ENCODE results near the gene C1orf52. TPM values are rescaled to one million over a fixed set of nuclear protein-coding genes. Genes with fewer than 3 reads are reported as not detected.

The C1orf52 gene
- total RNA-seq, 1 experiment from 2014 or later: 44.5 TPM

DNA sequence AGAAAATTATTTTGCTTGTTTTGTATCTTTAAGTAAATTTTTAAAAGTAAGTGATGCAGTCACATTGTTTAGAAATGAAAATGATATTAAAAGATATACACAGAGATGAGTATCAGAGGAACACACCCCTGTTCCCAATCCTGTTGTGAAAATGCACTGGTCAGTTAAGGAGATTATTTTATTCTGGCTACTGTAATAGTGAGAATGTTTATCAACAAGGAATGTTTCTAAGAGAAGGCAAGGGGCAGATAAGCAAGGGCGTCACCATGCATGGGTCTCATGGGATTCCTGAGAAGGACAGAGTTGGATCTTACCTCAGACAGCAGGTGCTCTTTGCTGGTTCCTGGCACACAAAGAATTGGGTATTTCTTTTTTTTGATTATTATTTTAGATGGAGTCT lies 21.8 kb downstream of the C1orf52 start (continued):
- TF ChIP-seq, protein P1, sequence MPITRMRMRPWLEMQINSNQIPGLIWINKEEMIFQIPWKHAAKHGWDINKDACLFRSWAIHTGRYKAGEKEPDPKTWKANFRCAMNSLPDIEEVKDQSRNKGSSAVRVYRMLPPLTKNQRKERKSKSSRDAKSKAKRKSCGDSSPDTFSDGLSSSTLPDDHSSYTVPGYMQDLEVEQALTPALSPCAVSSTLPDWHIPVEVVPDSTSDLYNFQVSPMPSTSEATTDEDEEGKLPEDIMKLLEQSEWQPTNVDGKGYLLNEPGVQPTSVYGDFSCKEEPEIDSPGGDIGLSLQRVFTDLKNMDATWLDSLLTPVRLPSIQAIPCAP (CRISPR knock-in tag; IDR thresholded peaks at IDR 0.05): no peak
- TF ChIP-seq ATF1 (CRISPR knock-in tag; IDR thresholded peaks at IDR 0.05) (no peak), ZNF219 (CRISPR knock-in tag; IDR thresholded peaks at IDR 0.05; ENCODE audit: borderline replicate concordance) (no peak)

DNA sequence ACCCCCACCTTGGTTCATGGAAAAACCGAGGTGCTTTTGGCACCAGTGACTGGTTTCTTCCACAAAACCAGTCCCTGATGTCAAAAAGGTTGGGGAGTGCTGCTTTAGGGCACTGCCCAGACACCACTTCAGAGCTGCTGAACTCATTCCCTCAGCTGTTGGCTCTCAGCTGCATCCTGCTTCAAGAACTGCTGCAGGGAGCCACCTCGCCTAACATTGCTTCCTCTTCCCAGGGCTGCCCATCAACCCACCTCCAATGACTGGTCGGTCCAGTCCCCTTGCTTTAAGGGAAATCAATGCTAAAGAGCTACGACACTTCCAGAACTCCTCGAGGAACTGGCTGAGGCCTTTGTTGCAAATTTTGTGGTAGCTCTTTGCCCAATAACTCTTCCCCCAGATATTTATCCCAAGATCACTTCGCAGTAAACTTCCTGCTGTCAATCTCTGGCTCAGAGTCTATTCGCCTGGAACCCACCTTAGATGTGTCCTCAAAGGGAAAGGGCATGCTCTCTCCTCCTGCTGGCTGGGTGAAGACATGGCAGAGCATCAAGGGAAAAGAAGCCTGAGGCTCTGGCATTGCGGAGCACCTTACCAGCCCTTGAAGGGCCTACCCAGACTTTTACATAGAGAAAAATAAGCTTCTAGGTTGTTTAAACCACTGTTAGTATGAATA lies 29.0 kb downstream of the C1orf52 start:
- peak; percentile 98 for ATAC-seq
- Mint-ChIP-seq H3K4me1 (peaks cover 28% of the 10 kb centered on the region), H3K4me3 (no peak overlapping the region), H3K27ac (no peak overlapping the region), H3K36me3 (no peaks in the 10 kb centered on the region), H3K27me3 (ENCODE audit: low read depth) (no peaks in the 10 kb centered on the region), H3K9me3 (0 out of 2 replicates have a peak, but pooled peaks cover 3% of the 10 kb centered on the region)
- DNase-seq (ENCODE audit: low spot score): peak; percentile 25
- CTCF ChIA-PET: interaction anchor here (0.6 to 2.7 kb wide), 9 partner anchors 10 to 286 kb away, joined by 3 to 15 read pairs (median 5); partner anchors contain the start of gene C1orf52
- POLR2A ChIA-PET: interaction anchor here (0.6 kb wide), 1 partner anchor 638 kb away, joined by 3 read pairs; no protein-coding TSS in a partner anchor
- TF ChIP-seq ATF1 (CRISPR knock-in tag; IDR thresholded peaks at IDR 0.05) (no peak), HMGA2 (CRISPR knock-in tag; IDR thresholded peaks at IDR 0.05) (no peak), EMX1 (CRISPR knock-in tag; IDR thresholded peaks at IDR 0.05) (no peak), ZNF423 (CRISPR knock-in tag; IDR thresholded peaks at IDR 0.05) (no peak), FOXK1 (CRISPR knock-in tag; IDR thresholded peaks at IDR 0.05) (no peak), ZNF263 (CRISPR knock-in tag; IDR thresholded peaks at IDR 0.05; ENCODE audit: low read depth) (no peak)
- TF ChIP-seq, protein P2, sequence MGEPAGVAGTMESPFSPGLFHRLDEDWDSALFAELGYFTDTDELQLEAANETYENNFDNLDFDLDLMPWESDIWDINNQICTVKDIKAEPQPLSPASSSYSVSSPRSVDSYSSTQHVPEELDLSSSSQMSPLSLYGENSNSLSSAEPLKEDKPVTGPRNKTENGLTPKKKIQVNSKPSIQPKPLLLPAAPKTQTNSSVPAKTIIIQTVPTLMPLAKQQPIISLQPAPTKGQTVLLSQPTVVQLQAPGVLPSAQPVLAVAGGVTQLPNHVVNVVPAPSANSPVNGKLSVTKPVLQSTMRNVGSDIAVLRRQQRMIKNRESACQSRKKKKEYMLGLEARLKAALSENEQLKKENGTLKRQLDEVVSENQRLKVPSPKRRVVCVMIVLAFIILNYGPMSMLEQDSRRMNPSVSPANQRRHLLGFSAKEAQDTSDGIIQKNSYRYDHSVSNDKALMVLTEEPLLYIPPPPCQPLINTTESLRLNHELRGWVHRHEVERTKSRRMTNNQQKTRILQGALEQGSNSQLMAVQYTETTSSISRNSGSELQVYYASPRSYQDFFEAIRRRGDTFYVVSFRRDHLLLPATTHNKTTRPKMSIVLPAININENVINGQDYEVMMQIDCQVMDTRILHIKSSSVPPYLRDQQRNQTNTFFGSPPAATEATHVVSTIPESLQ (CRISPR knock-in tag; IDR thresholded peaks at IDR 0.05): no peak
- TF ChIP-seq, protein P3, sequence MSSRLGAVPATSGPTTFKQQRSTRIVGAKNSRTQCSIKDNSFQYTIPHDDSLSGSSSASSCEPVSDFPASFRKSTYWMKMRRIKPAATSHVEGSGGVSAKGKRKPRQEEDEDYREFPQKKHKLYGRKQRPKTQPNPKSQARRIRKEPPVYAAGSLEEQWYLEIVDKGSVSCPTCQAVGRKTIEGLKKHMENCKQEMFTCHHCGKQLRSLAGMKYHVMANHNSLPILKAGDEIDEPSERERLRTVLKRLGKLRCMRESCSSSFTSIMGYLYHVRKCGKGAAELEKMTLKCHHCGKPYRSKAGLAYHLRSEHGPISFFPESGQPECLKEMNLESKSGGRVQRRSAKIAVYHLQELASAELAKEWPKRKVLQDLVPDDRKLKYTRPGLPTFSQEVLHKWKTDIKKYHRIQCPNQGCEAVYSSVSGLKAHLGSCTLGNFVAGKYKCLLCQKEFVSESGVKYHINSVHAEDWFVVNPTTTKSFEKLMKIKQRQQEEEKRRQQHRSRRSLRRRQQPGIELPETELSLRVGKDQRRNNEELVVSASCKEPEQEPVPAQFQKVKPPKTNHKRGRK (CRISPR knock-in tag; IDR thresholded peaks at IDR 0.05; ENCODE audit: borderline replicate concordance): no peak
- TF ChIP-seq, protein P4, sequence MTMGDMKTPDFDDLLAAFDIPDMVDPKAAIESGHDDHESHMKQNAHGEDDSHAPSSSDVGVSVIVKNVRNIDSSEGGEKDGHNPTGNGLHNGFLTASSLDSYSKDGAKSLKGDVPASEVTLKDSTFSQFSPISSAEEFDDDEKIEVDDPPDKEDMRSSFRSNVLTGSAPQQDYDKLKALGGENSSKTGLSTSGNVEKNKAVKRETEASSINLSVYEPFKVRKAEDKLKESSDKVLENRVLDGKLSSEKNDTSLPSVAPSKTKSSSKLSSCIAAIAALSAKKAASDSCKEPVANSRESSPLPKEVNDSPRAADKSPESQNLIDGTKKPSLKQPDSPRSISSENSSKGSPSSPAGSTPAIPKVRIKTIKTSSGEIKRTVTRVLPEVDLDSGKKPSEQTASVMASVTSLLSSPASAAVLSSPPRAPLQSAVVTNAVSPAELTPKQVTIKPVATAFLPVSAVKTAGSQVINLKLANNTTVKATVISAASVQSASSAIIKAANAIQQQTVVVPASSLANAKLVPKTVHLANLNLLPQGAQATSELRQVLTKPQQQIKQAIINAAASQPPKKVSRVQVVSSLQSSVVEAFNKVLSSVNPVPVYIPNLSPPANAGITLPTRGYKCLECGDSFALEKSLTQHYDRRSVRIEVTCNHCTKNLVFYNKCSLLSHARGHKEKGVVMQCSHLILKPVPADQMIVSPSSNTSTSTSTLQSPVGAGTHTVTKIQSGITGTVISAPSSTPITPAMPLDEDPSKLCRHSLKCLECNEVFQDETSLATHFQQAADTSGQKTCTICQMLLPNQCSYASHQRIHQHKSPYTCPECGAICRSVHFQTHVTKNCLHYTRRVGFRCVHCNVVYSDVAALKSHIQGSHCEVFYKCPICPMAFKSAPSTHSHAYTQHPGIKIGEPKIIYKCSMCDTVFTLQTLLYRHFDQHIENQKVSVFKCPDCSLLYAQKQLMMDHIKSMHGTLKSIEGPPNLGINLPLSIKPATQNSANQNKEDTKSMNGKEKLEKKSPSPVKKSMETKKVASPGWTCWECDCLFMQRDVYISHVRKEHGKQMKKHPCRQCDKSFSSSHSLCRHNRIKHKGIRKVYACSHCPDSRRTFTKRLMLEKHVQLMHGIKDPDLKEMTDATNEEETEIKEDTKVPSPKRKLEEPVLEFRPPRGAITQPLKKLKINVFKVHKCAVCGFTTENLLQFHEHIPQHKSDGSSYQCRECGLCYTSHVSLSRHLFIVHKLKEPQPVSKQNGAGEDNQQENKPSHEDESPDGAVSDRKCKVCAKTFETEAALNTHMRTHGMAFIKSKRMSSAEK (CRISPR knock-in tag; IDR thresholded peaks at IDR 0.05; ENCODE audit: borderline replicate concordance): no peak
- TF ChIP-seq, protein P5, sequence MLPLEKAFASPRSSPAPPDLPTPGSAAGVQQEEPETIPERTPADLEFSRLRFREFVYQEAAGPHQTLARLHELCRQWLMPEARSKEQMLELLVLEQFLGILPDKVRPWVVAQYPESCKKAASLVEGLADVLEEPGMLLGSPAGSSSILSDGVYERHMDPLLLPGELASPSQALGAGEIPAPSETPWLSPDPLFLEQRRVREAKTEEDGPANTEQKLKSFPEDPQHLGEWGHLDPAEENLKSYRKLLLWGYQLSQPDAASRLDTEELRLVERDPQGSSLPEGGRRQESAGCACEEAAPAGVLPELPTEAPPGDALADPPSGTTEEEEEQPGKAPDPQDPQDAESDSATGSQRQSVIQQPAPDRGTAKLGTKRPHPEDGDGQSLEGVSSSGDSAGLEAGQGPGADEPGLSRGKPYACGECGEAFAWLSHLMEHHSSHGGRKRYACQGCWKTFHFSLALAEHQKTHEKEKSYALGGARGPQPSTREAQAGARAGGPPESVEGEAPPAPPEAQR (CRISPR knock-in tag; IDR thresholded peaks at IDR 0.05): no peak
- TF ChIP-seq, protein P6, sequence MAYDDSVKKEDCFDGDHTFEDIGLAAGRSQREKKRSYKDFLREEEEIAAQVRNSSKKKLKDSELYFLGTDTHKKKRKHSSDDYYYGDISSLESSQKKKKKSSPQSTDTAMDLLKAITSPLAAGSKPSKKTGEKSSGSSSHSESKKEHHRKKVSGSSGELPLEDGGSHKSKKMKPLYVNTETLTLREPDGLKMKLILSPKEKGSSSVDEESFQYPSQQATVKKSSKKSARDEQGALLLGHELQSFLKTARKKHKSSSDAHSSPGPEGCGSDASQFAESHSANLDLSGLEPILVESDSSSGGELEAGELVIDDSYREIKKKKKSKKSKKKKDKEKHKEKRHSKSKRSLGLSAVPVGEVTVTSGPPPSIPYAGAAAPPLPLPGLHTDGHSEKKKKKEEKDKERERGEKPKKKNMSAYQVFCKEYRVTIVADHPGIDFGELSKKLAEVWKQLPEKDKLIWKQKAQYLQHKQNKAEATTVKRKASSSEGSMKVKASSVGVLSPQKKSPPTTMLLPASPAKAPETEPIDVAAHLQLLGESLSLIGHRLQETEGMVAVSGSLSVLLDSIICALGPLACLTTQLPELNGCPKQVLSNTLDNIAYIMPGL (CRISPR knock-in tag; IDR thresholded peaks at IDR 0.05): no peak
